GM20000 (cell line): ENCODE measurements around the gene PTRH1.

Experiments
- DNase-seq: peaks from one replicate; pipeline ENCODE4 v3.0.0; 2012; ENCODE audit warnings: low spot score
- TF ChIP-seq, protein P1 (sequence below): IDR thresholded peaks from 2 replicates; pipeline ENCODE4 v1.5.1; 2012; ENCODE audit warnings: mild to moderate bottlenecking, control low read depth; ENCODE audit errors: extremely low read depth, missing control alignments

PTRH1 gene

GRCh38 chr9:127756233-127756632 lies 40.8 kb upstream of the PTRH1 start:
- TF ChIP-seq, protein P1, sequence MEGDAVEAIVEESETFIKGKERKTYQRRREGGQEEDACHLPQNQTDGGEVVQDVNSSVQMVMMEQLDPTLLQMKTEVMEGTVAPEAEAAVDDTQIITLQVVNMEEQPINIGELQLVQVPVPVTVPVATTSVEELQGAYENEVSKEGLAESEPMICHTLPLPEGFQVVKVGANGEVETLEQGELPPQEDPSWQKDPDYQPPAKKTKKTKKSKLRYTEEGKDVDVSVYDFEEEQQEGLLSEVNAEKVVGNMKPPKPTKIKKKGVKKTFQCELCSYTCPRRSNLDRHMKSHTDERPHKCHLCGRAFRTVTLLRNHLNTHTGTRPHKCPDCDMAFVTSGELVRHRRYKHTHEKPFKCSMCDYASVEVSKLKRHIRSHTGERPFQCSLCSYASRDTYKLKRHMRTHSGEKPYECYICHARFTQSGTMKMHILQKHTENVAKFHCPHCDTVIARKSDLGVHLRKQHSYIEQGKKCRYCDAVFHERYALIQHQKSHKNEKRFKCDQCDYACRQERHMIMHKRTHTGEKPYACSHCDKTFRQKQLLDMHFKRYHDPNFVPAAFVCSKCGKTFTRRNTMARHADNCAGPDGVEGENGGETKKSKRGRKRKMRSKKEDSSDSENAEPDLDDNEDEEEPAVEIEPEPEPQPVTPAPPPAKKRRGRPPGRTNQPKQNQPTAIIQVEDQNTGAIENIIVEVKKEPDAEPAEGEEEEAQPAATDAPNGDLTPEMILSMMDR = no peak
- DNase-seq = no peak

- DNase-seq = no peak
- TF ChIP-seq, protein P1 = no peak
Measured at GRCh38 chr9:127755061-127756060, 39.9 kb upstream of the PTRH1 start.

- no peak for DNase-seq
- TF ChIP-seq, protein P1 = no peak
Measured at GRCh38 chr9:127754099-127755060, 38.9 kb upstream of the PTRH1 start.

DNA sequence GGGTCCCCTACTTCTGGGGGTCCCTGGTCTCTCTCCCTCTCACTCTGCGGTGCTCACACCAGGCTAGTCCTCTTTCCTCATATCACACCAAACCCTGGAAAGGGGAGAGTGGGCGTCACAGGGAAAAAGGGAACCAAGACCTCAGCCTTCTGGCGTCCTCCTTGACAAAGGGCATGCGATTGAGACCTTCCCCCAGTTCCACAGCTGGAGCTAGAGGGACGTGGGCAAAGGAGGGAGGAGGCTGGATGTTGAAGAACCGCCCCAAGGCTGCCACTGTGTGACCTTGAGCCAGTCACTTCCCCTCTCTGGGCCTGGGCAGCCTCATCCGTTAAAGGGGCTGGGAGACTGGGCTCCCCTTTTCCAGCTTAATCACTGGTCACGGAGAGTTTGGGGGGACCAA lies 38.2 kb upstream of the PTRH1 start:
- DNase-seq = no peak
- TF ChIP-seq, protein P1 = no peak

GRCh38 chr9:127753148-127753547 lies 37.7 kb upstream of the PTRH1 start:
- TF ChIP-seq, protein P1 = no peak
- no peak for DNase-seq

- TF ChIP-seq, protein P1 = no peak
- DNase-seq = no peak
Measured at GRCh38 chr9:127751269-127752054, 36.0 kb upstream of the PTRH1 start.
